GM18858 (cell line): Measurements from ENCODE around the gene GNAI1.

Experiments used
- ATAC-seq: cut with Tn5 transposase; IDR thresholded peaks from one replicate; pipeline ENCODE4 v1.9.1; 2021; ENCODE audit not compliant: unreplicated experiment

The GNAI1 gene

DNA sequence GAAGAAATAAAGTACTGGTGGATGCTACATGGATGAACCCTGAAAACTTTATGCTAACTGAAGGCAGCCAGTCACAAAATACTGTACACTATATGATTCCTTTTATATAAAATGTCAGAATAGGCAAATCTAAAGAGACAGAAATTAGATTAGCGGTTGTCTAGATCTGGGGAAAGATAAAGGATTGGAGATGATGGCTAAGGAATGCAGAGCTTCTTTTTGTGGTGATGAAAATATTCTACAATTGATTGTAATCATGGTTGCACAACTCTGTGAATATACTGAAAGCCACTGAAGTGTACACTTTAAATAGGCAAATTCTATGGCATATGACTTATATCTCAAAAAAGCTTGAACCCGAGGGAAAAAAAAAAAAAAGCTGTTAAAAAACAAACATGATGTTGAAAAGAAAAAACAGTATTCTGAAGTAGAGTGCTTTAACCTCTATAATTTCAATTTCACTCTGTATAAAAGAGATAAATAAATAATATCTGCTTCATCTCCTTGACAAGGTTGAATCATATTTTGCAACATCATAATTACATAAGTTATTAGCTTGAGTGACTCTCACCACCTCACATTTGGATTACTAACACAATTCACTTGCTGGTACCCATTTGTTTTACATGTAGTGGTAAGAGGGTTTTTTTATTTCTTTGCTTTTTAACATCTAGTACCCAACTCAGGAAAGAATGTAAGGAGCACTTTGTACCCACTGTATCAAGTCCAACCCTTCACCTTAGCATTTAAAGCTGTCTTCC is 2.8 kb upstream of the GNAI1 start:
- no peak for ATAC-seq

GRCh38 chr7:80132594-80132993 is 2.0 kb upstream of the GNAI1 start:
- ATAC-seq = no peak

GRCh38 chr7:80133361-80134114 is 1.1 kb upstream of the GNAI1 start:
- no peak for ATAC-seq

DNA sequence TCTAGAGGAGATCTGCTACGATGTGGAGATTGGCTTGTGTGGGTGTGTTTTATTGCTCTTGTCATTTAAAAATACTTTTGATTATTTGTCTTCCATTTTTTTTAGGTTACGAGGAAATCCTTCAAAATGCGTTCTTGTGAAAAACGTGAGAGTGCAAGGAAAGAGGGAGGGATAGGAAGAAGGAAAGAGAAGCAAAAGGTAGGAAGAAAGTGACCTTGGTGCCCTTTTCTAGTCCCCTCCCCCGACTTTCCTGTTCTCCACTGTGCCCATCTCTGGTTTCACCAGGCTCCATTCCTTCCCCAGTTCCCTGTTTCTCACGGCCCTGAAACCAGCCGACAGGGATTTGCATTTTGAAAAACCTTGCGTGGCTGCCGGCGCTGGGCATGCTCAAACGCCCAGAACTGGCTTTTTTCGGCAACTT is 506 bp upstream of the GNAI1 start:
- no peak for ATAC-seq

DNA sequence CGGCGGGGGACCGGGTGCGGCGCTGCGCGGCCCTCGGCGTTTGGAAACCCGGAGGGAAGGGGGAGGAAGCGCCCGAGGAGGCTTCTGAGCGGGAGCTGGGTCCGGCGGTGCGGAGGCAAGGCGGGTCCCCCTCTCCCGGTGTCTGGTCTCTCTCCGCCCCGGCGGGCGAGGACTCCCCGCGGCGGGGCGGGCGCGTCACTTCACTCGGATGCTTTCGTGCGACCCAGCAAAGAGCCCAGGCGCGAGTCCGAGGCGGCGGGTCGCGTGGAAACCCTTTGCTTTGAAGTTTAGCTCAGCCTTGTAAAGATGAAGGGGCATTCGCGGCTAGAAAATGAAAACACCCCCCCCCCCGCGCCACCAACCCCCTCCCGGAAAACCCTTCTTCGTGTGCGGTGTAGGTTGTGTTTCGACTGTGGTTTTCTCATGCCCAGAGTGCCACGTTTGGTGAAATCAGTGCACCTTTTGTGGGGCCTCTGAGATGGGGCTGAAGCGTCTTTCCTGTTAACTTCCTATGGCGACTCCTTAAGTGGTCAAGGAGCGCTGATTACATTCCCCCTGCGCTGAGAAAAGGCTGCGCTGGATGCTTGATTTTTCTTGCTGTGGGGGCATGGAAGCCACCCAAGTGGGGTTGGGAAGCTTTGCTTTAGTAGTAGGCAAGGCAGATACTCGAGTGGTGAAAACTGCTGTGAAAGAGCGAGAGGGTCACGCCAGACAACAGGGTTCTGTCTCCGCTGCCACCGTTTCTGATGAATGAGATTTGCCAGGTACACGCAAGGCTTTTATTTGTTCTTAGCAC is 876 bp downstream of the GNAI1 start:
- no peak for ATAC-seq

DNA sequence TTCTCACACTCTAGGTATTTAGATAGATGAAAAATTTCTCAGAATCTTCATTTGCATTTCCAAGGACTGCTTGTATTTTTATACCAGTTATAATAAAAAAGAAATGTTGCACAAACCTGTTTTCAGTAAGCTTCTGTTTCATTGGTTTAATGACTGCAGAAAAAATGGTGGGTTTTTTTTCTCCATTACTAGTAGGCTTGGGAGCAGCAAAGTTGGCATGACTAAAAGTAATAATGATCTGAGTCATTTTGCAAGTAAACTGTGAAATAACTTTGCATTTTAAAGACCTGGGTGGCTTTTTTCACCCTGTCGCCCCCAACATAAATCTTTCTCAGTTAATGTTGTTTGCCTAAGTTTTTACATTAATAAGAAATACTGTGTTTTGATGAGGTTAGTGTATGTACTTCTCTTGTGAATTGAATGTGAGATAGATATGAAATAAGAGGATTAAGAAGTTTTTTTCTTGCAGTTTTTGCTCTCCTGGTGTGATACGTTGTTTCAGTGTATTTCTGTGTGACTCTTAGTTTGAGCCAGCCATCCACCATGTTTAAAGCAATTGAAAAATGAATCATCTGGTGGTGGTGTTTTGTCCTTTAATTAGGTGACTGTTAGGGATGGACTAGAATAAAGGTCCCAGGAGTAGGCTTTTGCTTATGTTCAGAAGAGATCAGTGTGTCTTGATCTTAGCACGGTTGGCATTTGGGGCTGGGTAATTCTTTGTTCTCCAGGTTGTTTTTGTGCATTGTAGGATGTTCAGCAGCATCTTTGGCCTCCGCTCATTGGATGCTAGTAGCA is 1.8 kb downstream of the GNAI1 start:
- ATAC-seq = peak; percentile 61

- ATAC-seq = no peak
Observed at GRCh38 chr7:80137410-80137809, 2.8 kb downstream of the GNAI1 start.

GRCh38 chr7:80139236-80139635 is 4.6 kb downstream of the GNAI1 start:
- no peak for ATAC-seq

- no peak for ATAC-seq
Observed at GRCh38 chr7:80140388-80140787, 5.8 kb downstream of the GNAI1 start.

- no peak for ATAC-seq
Observed at GRCh38 chr7:80141376-80141775, 6.7 kb downstream of the GNAI1 start.

- ATAC-seq = no peak
Observed at GRCh38 chr7:80142853-80143580, 8.4 kb downstream of the GNAI1 start.

GRCh38 chr7:80145780-80146422 is 11.3 kb downstream of the GNAI1 start:
- no peak for ATAC-seq

DNA sequence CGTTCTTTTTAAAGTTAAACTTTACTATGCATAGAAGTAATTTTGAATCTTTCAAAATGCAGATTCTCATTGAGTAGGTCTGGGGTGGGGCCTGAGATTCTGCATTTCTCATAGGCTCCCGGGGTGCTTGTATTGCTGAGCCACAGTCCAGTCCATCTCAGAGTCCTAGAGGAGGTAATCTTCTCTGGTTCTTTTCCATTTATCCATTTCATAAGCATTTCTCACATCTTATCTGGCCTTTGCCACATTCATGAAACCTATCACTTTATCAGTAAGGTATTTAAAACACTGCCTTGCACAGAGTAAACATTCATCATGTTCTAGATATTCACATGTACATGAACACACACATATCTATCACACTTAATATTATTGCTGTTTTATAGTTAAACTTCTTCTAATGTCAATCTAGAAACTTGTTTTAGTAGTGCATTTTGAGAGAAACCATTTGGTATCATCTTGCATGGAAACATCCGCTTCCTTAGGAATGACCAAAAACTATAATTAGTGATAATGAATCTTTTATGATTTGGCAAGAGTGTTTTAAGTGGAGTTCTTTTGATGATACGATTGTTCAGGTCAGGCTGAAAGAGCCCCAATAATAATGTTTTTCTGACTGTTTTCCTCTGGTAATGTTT is 12.0 kb downstream of the GNAI1 start:
- ATAC-seq = no peak

GRCh38 chr7:80147543-80148391 is 13.1 kb downstream of the GNAI1 start:
- ATAC-seq = no peak

GRCh38 chr7:80150611-80151273 is 16.1 kb downstream of the GNAI1 start:
- peak; percentile 20 for ATAC-seq

DNA sequence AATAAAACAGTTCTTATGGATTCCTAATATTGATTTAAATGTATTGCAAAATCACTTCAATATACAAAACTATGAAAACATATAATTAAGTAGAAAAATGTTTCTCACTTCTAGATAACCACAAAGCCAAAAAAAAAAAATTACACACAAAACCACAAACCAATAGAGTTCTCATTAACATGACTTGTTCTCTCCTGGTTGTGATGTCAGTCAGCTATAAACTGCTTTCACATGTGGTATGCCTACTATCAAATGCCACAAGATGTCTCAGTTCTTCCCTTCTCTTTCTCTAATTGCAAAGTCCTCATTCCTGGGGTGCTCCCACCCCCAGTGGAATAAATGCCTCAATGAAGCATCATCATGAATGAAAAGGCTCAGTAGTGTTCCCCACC is 16.6 kb downstream of the GNAI1 start:
- ATAC-seq = peak; percentile 62

- no peak for ATAC-seq
Observed at GRCh38 chr7:80153446-80153845, 18.8 kb downstream of the GNAI1 start.
